OCI-LY1 (cell line): Measurements from ENCODE around the gene CHAF1A.

Source experiments
- CTCF ChIP-seq: fragments of 200-600 bp; sonication (generic), shearing (Covaris generic); IDR thresholded peaks from 2 replicates; pipeline ENCODE4 v1.5.1; 2017; ENCODE audit warnings: mild to moderate bottlenecking, antibody characterized with exemption, low read length, moderate library complexity, mixed read lengths
- EZH2 ChIP-seq: fragments of 200-600 bp; sonication (generic), shearing (Covaris generic); IDR thresholded peaks from 2 replicates; pipeline ENCODE4 v1.8.0; 2017; ENCODE audit warnings: borderline replicate concordance, mixed run types, mild to moderate bottlenecking, antibody characterized with exemption, low read length, moderate library complexity, mixed read lengths

- TF ChIP-seq EZH2 (no peak), CTCF (no peak)
These were observed 40.7 kb downstream of the CHAF1A start for GRCh38 chr19:4443188-4443587.
